Pancreas (tissue), 10 donors: ENCODE results near the gene SLC24A4. TPM values are rescaled to one million over a fixed set of nuclear protein-coding genes. Genes with fewer than 3 reads are reported as not detected.

ENCODE experiments used
- ATAC-seq, 4 donors: fragments of 200-7000 bp; cut with Tn5 transposase; one replicate each; pipeline versions ENCODE4 v1.8.0 to v1.9.1; 2020; ENCODE audit warnings: mild to moderate bottlenecking in 4 of 4, moderate library complexity in 4 of 4
- DNase-seq, 6 donors: peaks; one replicate each; pipeline ENCODE4 v3.0.0-alpha.2; 2020
- FAIRE-seq: peaks from 2 replicates; lab custom pipeline; 2012; peaks lifted over from hg19 to GRCh38; lab: Jason Lieb, UNC
- H3K27ac ChIP-seq, 4 donors: fragments of 200-600 bp; sonication (generic); 1 replicate in 3 of 4; 2 replicates in 1 of 4; pipeline versions ENCODE4 v1.5.0 to v1.8.0; 2020
- H3K27me3 ChIP-seq, 4 donors: fragments of 200-600 bp; one replicate each; pipeline ENCODE4 v1.8.0; 2021
- H3K36me3 ChIP-seq, 3 donors: fragments of 200-600 bp; sonication (generic) in 1 of 3; one replicate each; pipeline versions ENCODE4 v1.5.0 to v1.8.0; 2020 to 2021
- H3K4me1 ChIP-seq, 3 donors: fragments of 200-600 bp; one replicate each; pipeline ENCODE4 v1.8.0; 2021
- H3K4me3 ChIP-seq, 4 donors: fragments of 200-600 bp; sonication (generic) in 2 of 4; one replicate each; pipeline versions ENCODE4 v1.5.0 to v1.8.0; 2020 to 2021
- H3K9me3 ChIP-seq, 4 donors: fragments of 200-600 bp; one replicate each; pipeline ENCODE4 v1.8.0; 2021
- WGBS, 2 donors: extraction: QIAGEN DNeasy Blood & Tissue Kit; methylation state at CpG; one replicate each; pipeline ENCODE4 v1.1.7; 2013; 5-methylcytosine and 5-hydroxymethylcytosine counted together
- intact Hi-C, 3 donors: fragments of 100-400 bp; cut with DNase I; formaldehyde crosslinking; loops; one replicate each; pipeline versions ENCODE4 v1.11.1 to v1.14.2; 2022
- polyA plus RNA-seq, 2 donors: library from polyadenylated mRNA; stranded (reverse); fragments of 200-250 nt; gene quantifications; one replicate each; pipeline ENCODE4 v1.2.3, GENCODE V29; 2013
- total RNA-seq, 6 donors: library from RNA; stranded (reverse); fragmentation: NEBNext Ultra II Directional in 4 of 6; extraction: Animal tissue kit (Norgen Biotek cat#: 25700) in 4 of 6; gene quantifications; one replicate each; pipeline versions ENCODE4 v1.2.1 to v1.2.4, GENCODE V29; 2021 to 2023
- TF ChIP-seq, protein P1 (sequence below), 4 donors: fragments of 200-600 bp; sonication (generic) in 3 of 4; IDR thresholded peaks; one replicate each; pipeline versions ENCODE4 v1.5.0 to v1.8.0; 2021; ENCODE audit warnings: antibody characterized with exemption in 4 of 4
- donor health status: healthy with polysubstance abuse.
- donor health status: DM: no; HTN: no; CAD: no; lungs with moderate emphysema.
- donor health status: DM: no; HTN: no; CAD: no.
- donor health status: control.
- donor health status: control.
- donor health status: Bipolar disorder and iron deficiency.
- donor health status: DM: yes; HTN: yes; CAD: no.
- donor health status: DM: no; HTN: no; CAD: no.
- donor health status: DM: no; HTN: no; CAD: no.
- donor health status: DM: yes; HTN: yes; CAD: no.

SLC24A4 gene
- total and polyA plus RNA-seq, 8 donors, result 0.04 to 0.14 (median 0.07) TPM

DNA sequence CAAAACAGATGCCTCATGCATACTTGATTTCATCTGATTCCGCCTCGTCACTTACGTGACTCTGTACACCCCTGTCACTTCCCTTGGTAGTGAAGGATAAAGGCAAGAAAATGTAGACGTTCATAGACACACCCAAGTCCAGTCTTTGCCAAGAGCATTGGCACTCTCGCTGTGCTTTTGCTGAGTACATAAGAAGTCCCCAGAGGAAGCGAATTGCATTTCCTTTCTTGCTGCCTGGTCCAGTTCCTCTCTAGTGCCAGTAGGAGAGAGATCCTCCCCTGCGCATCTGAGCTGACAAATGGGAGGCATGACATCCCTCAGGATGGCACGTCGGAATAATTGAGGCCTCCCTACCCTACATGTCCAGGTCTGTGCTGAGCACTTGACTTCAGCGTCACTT, 169.3 kb downstream of the SLC24A4 start:
- DNase-seq (no peak), ATAC-seq (peak in 2 of 4 donors; percentile 57 to 63)
- no peak overlapping the region for H3K27ac ChIP-seq

DNA sequence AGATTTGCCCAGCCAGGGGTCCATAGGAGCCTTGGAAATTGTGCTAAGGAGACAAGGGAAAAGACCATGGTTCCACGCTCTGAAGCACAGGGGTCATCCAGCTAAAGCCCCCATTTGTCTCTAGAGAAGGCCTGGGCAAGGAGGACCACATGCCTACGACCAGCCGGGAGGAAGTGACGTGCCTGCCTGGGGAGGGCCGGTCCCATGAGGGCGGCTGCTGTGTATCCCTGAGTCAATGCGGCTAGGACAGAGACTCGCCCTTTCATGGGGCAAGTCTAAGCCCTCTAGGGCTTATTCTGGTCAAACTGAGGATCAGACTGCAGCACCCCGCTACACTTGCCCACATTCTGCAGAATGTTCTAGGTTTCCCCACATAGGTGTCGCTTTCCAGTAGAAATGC, 170.1 kb downstream of the SLC24A4 start:
- Histone ChIP-seq H3K9me3 (no peaks in the 10 kb centered on the region), H3K36me3 (no peaks in the 10 kb centered on the region), H3K27me3 (no peaks in the 10 kb centered on the region), H3K4me3 (no peak overlapping the region), H3K4me1 (no peaks in the 10 kb centered on the region), H3K27ac (no peak overlapping the region)
- 77 to 89% methylated on average over 10 of the region's 10 CpGs for WGBS, 2 donors
- FAIRE-seq, result no peak
- ATAC-seq, result no peak
- TF ChIP-seq, protein P1, sequence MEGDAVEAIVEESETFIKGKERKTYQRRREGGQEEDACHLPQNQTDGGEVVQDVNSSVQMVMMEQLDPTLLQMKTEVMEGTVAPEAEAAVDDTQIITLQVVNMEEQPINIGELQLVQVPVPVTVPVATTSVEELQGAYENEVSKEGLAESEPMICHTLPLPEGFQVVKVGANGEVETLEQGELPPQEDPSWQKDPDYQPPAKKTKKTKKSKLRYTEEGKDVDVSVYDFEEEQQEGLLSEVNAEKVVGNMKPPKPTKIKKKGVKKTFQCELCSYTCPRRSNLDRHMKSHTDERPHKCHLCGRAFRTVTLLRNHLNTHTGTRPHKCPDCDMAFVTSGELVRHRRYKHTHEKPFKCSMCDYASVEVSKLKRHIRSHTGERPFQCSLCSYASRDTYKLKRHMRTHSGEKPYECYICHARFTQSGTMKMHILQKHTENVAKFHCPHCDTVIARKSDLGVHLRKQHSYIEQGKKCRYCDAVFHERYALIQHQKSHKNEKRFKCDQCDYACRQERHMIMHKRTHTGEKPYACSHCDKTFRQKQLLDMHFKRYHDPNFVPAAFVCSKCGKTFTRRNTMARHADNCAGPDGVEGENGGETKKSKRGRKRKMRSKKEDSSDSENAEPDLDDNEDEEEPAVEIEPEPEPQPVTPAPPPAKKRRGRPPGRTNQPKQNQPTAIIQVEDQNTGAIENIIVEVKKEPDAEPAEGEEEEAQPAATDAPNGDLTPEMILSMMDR (IDR thresholded peaks at IDR 0.05), result no peak
- no peak for DNase-seq
- intact Hi-C loops, result no loop called here

More for the DNA sequence above, 169.3 kb downstream of the SLC24A4 start:
- FAIRE-seq, result no peak
- no peaks in the 10 kb centered on the region for H3K4me1 ChIP-seq
- H3K9me3 ChIP-seq, result no peaks in the 10 kb centered on the region
- TF ChIP-seq, protein P1 (IDR thresholded peaks at IDR 0.05), result no peak
- 65 to 69% methylated on average over 10 of the region's 10 CpGs for WGBS, 2 donors
- H3K4me3 ChIP-seq, result no peak overlapping the region
- intact Hi-C loops, result no loop called here
- no peaks in the 10 kb centered on the region for H3K27me3 ChIP-seq
- H3K36me3 ChIP-seq, result no peaks in the 10 kb centered on the region

DNA sequence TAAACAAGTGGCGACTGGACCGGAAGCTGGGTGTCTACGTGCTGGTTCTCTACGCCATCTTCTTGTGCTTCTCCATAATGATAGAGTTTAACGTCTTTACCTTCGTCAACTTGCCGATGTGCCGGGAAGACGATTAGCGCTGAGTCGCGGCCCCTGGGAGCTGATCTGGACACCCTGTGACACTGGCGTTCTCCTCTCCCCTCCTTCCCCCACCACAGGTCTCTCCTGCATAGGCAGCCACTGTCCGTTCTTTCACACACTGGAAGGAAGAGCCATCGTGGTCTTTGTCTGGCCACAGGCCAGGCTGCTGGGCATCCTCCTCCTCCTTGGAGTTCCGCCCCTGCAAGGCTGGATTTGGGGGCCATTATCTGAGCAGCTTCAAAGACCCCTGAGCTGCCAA, 170.5 kb downstream of the SLC24A4 start:
- Histone ChIP-seq H3K9me3 (no peaks in the 10 kb centered on the region), H3K36me3 (no peaks in the 10 kb centered on the region), H3K27ac (no peak overlapping the region), H3K27me3 (no peaks in the 10 kb centered on the region), H3K4me1 (no peaks in the 10 kb centered on the region), H3K4me3 (no peak overlapping the region)
- no peak for FAIRE-seq
- peak in 1 of 6 donors; percentile 7 for DNase-seq
- no peak for ATAC-seq
- TF ChIP-seq, protein P1 (IDR thresholded peaks at IDR 0.05), result no peak
- intact Hi-C loops, result no loop called here
- WGBS, 2 donors, result 76 to 86% methylated on average over 16 of the region's 16 CpGs

DNA sequence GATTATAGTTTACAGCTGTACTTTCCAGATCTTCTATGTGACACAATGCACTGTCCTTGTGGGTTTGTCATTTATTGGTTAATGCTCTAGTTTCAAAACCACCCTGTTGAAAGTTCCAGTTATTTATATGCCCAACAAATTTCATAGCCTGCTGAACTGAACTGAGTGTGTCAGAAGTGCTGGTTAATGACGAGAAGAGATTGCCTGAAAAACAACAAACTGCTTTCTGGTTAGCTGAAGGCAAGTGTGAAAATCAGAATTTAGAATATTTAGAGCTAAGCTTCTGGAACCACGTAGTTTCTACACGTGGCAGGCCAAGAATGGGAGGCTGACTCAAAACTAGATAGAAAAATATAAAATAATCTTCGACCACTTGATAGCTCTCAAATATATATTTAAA, 171.5 kb downstream of the SLC24A4 start:
- WGBS, 2 donors, result 54 to 72% methylated on average over 4 of the region's 4 CpGs
- Histone ChIP-seq H3K36me3 (no peaks in the 10 kb centered on the region), H3K4me3 (no peak overlapping the region), H3K9me3 (no peaks in the 10 kb centered on the region), H3K27me3 (no peaks in the 10 kb centered on the region), H3K4me1 (no peaks in the 10 kb centered on the region), H3K27ac (no peak overlapping the region)
- intact Hi-C loops, result no loop called here
- no peak for ATAC-seq
- DNase-seq, result no peak
- no peak for FAIRE-seq
- TF ChIP-seq, protein P1 (IDR thresholded peaks at IDR 0.05), result no peak

DNA sequence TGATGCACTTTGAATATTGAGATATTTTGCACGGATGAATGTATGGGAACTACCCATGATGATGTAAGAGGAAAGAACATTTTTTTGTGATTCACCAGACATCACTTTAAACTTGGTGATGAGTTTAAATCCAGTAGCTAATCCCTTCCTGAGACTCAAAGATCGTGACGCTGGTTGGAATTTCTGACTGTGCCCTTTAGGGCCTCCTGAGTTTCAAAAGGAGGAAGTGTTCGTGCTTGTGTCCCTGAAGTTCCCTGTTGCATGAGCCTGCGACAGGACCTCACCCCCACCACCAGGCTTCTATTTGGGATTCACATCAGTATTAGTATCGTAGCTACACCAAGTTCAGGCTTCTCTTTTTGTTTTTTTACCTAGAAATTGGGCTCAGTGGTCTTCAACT, 172.1 kb downstream of the SLC24A4 start:
- ATAC-seq (peak in 2 of 4 donors; percentile 50 to 54), FAIRE-seq (no peak), DNase-seq (no peak)
- TF ChIP-seq, protein P1 (IDR thresholded peaks at IDR 0.05), result no peak
- 57 to 65% methylated on average over 6 of the region's 6 CpGs for WGBS, 2 donors
- H3K4me1 ChIP-seq, result no peaks in the 10 kb centered on the region
- no peaks in the 10 kb centered on the region for H3K9me3 ChIP-seq
- no peaks in the 10 kb centered on the region for H3K36me3 ChIP-seq
- H3K27me3 ChIP-seq, result no peaks in the 10 kb centered on the region
- no peak overlapping the region for H3K4me3 ChIP-seq
- intact Hi-C loops, result no loop called here
- no peak overlapping the region for H3K27ac ChIP-seq
